ENCODE measurements around the gene TTC1. TPM values are rescaled to one million over a fixed set of nuclear protein-coding genes. Genes with fewer than 3 reads are reported as not detected.

TTC1 gene
- total RNA-seq, 2 experiments from 2014 or later, result 32.6 to 35.1 TPM

GRCh38 chr5:159990506-159990905 is 18.4 kb upstream of the TTC1 start:
- ChIA-PET CTCF (ENCODE audit: unreplicated experiment) (no interaction called here), POLR2A (no interaction called here)
- no peaks in the 10 kb centered on the region for H3K4me1 ChIP-seq (ENCODE audit: insufficient read depth, low read length, poor library complexity, severe bottlenecking)
- no peaks in the 10 kb centered on the region for H3K9me2 ChIP-seq (ENCODE audit: insufficient read depth, low read length)
- no peak overlapping the region for H3K4me3 ChIP-seq (ENCODE audit: low read depth, low read length, poor library complexity, severe bottlenecking)
- intact Hi-C loops (cut with micrococcal nuclease; ENCODE audit: unreplicated experiment), result no loop called here
- H4K20me1 ChIP-seq (ENCODE audit: insufficient read depth, low read length), result no peaks in the 10 kb centered on the region
- no peak overlapping the region for H3K27ac ChIP-seq (ENCODE audit: low read depth, low read length, poor library complexity, severe bottlenecking)
- TF ChIP-seq CTCF (conservative IDR thresholded peaks at IDR 0.05; ENCODE audit: low read length) (no peak), EZH2phosphoT487 (IDR thresholded peaks at IDR 0.05; ENCODE audit: borderline replicate concordance, low read depth, low read length) (no peak)
- H3K4me2 ChIP-seq (ENCODE audit: low read length), result no peak overlapping the region
- H2AFZ ChIP-seq (ENCODE audit: low read length), result no peak overlapping the region
- no peaks in the 10 kb centered on the region for H3K79me2 ChIP-seq (ENCODE audit: insufficient read depth, low read depth, low read length)
- H3K36me3 ChIP-seq (ENCODE audit: insufficient read depth, low read length), result no peaks in the 10 kb centered on the region
- peaks cover 7% of the 10 kb centered on the region; the same call in 1 of the 2 replicates for H3K9me3 ChIP-seq (ENCODE audit: low read length)
- no TSS peak for BruUV-seq (replicated peaks)
- no peak for DNase-seq (ENCODE audit: low spot score)

GRCh38 chr5:159992566-159992965 is 16.4 kb upstream of the TTC1 start:
- DNase-seq (ENCODE audit: low spot score), result no peak
- intact Hi-C loops (cut with micrococcal nuclease; ENCODE audit: unreplicated experiment), result no loop called here
- Histone ChIP-seq H4K20me1 (ENCODE audit: insufficient read depth, low read length) (no peaks in the 10 kb centered on the region), H3K36me3 (ENCODE audit: insufficient read depth, low read length) (no peaks in the 10 kb centered on the region), H3K4me2 (ENCODE audit: low read length) (no peak overlapping the region), H3K27ac (ENCODE audit: low read depth, low read length, poor library complexity, severe bottlenecking) (no peak overlapping the region), H3K4me3 (ENCODE audit: low read depth, low read length, poor library complexity, severe bottlenecking) (no peak overlapping the region), H3K4me1 (ENCODE audit: insufficient read depth, low read length, poor library complexity, severe bottlenecking) (no peaks in the 10 kb centered on the region), H3K9me3 (ENCODE audit: low read length) (peaks cover 7% of the 10 kb centered on the region; the same call in 1 of the 2 replicates), H3K79me2 (ENCODE audit: insufficient read depth, low read depth, low read length) (no peaks in the 10 kb centered on the region), H3K9me2 (ENCODE audit: insufficient read depth, low read length) (no peaks in the 10 kb centered on the region), H2AFZ (ENCODE audit: low read length) (no peak overlapping the region)
- ChIA-PET CTCF (ENCODE audit: unreplicated experiment) (no interaction called here), POLR2A (interaction anchor here (1.0 kb wide), 1 partner anchor 802 kb away, joined by 3 read pairs; no protein-coding TSS in a partner anchor)
- no TSS peak for BruUV-seq (replicated peaks)
- TF ChIP-seq EZH2phosphoT487 (IDR thresholded peaks at IDR 0.05; ENCODE audit: borderline replicate concordance, low read depth, low read length) (no peak), CTCF (conservative IDR thresholded peaks at IDR 0.05; ENCODE audit: low read length) (no peak)

GRCh38 chr5:159993194-159993593 is 15.7 kb upstream of the TTC1 start:
- no TSS peak for BruUV-seq (replicated peaks)
- H3K4me1 ChIP-seq (ENCODE audit: insufficient read depth, low read length, poor library complexity, severe bottlenecking), result no peaks in the 10 kb centered on the region
- H3K4me3 ChIP-seq (ENCODE audit: low read depth, low read length, poor library complexity, severe bottlenecking), result no peak overlapping the region
- H3K4me2 ChIP-seq (ENCODE audit: low read length), result no peak overlapping the region
- ChIA-PET POLR2A (interaction anchor here (1.0 kb wide), 1 partner anchor 803 kb away, joined by 3 read pairs; no protein-coding TSS in a partner anchor), CTCF (ENCODE audit: unreplicated experiment) (no interaction called here)
- intact Hi-C loops (cut with micrococcal nuclease; ENCODE audit: unreplicated experiment), result no loop called here
- no peak overlapping the region for H3K27ac ChIP-seq (ENCODE audit: low read depth, low read length, poor library complexity, severe bottlenecking)
- no peaks in the 10 kb centered on the region for H3K79me2 ChIP-seq (ENCODE audit: insufficient read depth, low read depth, low read length)
- H3K9me2 ChIP-seq (ENCODE audit: insufficient read depth, low read length), result no peaks in the 10 kb centered on the region
- H2AFZ ChIP-seq (ENCODE audit: low read length), result no peak overlapping the region
- peaks cover 7% of the 10 kb centered on the region; the same call in 1 of the 2 replicates for H3K9me3 ChIP-seq (ENCODE audit: low read length)
- H3K36me3 ChIP-seq (ENCODE audit: insufficient read depth, low read length), result no peaks in the 10 kb centered on the region
- no peak for DNase-seq (ENCODE audit: low spot score)
- H4K20me1 ChIP-seq (ENCODE audit: insufficient read depth, low read length), result no peaks in the 10 kb centered on the region
- TF ChIP-seq CTCF (conservative IDR thresholded peaks at IDR 0.05; ENCODE audit: low read length) (no peak), EZH2phosphoT487 (IDR thresholded peaks at IDR 0.05; ENCODE audit: borderline replicate concordance, low read depth, low read length) (no peak)

Data from OCI-LY7 (cell line).